RCC 7860 (cell line): ENCODE data around the gene SLC39A10.

Experiments
- DNase-seq: peaks from one replicate; pipeline ENCODE4 v3.0.0-alpha.2; 2015; ENCODE audit warnings: low spot score
- FAIRE-seq: peaks from 2 replicates; lab custom pipeline; 2012; peaks lifted over from hg19 to GRCh38; lab: Jason Lieb, UNC

SLC39A10 gene

GRCh38 chr2:195711478-195711877 lies 54.5 kb downstream of the SLC39A10 start:
- DNase-seq (peak; percentile 19), FAIRE-seq (peak; percentile 97)

- no peak for FAIRE-seq
- no peak for DNase-seq
Measured at GRCh38 chr2:195716466-195716865, 59.4 kb downstream of the SLC39A10 start.

- DNase-seq (no peak), FAIRE-seq (no peak)
Measured at GRCh38 chr2:195721042-195721441, 64.0 kb downstream of the SLC39A10 start.

DNA sequence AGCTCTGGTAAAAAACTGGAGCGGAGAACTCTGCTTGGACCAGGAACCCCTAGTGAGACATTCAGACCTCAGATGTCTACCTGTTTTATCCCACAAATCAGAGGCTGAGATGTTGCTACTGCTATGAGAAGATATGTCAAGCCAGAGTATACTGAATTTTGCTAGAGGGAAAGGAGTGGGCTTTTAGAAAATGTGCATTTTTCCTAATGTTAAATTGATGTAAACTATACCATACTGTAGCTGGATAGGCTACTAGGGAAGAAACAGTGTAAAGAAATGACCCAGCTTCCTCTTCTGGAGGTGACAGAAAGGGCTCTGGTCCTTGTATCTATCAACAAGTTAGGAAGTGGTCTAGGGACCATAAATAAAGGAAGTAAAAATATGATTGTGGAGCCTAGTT lies 65.0 kb downstream of the SLC39A10 start:
- DNase-seq (no peak), FAIRE-seq (no peak)

DNA sequence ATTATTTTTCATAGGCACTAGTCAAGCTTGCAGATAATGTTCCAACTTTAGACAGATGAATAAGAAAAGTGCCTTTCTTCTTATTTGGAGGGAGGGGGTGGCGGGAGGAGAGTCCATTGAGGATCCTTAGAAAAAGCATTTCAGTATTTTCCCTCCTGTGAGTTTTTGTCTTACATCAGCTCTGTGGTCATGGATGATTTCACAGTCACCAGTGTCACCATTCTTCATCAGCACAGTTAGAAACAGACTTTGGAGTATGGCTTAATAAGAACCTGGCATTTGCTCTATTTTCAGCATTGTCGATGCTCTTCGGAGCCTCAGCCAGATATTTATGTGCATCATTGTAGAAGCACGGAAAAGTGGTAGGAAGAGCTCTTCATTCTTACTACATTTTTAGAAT lies 70.1 kb downstream of the SLC39A10 start:
- no peak for DNase-seq
- no peak for FAIRE-seq

DNA sequence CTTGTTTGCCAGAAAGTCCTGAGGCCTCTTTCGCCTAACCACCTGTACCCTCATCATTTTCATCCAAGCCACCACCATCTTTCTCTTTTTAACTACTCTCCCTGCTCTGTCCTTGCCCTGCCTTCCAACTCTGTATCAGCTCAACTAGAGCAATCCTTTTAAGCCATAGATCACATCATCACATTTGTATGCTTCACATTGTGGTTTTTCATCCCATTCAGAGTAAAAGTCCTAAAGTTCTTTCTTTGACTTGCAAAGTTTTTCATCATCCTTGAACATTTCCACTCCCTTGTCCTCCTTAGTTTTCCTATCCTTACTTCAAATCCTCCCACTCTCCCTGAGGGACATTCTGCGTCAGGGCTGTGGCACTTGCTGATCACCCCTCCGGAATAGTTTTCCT lies 73.9 kb downstream of the SLC39A10 start:
- FAIRE-seq (no peak), DNase-seq (no peak)

- no peak for FAIRE-seq
Measured at GRCh38 chr2:195732574-195732973, 75.5 kb downstream of the SLC39A10 start.

DNA sequence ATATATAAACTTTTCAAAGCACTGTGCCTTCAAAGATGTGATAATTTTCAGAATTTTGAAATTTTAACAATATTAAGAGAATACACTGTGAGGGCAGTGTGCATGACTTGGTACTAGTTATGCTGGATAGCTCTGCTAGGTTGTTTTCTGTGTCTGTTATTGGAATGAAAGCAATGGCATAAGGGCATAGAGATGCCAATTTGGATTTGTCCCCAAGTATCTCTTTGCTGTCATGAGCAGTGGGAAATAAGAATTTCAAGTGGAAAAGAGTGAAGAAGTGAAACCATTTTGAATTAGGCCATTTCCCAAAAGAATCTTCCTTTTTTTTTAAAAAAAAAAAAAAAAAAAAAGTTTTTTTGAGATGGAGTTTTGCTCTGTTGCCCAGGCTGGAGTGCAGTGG lies 76.8 kb downstream of the SLC39A10 start:
- FAIRE-seq (no peak), DNase-seq (no peak)

More at GRCh38 chr2:195732574-195732973, 75.5 kb downstream of the SLC39A10 start:
- DNase-seq, result no peak

GRCh38 chr2:195734395-195734794 lies 77.4 kb downstream of the SLC39A10 start:
- no peak for DNase-seq
- no peak for FAIRE-seq

GRCh38 chr2:195734931-195735330 lies 77.9 kb downstream of the SLC39A10 start:
- DNase-seq (no peak), FAIRE-seq (no peak)

- DNase-seq (no peak), FAIRE-seq (no peak)
Measured at GRCh38 chr2:195735347-195735746, 78.3 kb downstream of the SLC39A10 start.

DNA sequence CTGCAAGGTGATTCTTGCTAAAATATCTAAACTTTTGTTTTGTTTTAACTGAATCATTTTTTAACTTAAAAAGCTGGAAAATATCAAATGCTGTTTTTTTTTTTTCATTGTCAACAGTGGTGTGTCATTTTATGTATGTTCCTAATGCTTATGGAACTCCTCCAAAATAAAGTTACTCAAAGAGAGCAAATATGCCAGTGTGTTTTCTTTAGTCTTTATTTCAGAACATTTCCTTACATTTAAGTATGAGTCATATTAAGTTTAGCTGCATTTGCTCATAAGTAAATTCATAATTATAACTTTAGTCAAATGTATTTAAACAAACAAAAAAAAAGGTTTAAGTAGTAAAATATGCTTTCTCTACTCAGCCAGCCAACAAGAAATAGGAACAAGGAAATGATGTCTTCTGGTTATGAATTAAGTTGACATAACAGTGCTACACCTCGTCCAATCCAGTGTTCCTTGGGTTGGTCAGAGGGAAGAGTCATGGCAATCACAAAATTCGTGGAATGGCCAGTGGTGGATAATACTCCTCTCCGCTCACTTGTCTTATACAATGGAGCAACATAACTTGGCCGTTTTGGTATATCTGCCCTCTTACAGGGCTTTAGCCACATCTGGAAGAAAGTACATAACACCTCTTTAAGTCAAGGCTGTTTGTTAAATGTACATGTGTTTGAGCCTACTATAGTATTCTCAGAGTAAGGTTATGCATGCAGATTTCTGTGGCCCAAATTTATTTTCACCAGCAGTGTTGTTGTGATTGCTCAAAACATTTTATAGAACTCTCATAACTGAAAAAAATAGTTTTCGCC lies 80.7 kb downstream of the SLC39A10 start:
- no peak for DNase-seq
- no peak for FAIRE-seq

DNA sequence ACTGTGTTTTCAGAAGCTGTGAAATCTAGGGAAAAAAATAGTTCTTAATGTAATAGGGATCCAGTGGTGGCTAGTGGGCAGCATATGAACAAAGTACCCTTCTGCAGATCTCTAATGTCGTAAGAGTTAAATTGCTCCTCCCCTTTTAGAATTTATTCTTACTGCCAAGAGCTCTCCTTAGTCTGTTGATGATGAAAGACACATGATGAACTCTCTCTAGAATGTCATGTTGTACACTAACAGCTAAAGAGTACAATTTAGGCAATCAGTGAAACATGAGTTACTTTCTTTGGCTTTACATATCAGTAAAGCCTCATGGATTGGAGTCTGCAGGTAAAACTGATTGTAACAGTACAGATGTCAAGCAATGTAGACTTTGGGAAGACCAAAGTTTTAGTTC lies 84.2 kb downstream of the SLC39A10 start:
- FAIRE-seq, result no peak
- no peak for DNase-seq

DNA sequence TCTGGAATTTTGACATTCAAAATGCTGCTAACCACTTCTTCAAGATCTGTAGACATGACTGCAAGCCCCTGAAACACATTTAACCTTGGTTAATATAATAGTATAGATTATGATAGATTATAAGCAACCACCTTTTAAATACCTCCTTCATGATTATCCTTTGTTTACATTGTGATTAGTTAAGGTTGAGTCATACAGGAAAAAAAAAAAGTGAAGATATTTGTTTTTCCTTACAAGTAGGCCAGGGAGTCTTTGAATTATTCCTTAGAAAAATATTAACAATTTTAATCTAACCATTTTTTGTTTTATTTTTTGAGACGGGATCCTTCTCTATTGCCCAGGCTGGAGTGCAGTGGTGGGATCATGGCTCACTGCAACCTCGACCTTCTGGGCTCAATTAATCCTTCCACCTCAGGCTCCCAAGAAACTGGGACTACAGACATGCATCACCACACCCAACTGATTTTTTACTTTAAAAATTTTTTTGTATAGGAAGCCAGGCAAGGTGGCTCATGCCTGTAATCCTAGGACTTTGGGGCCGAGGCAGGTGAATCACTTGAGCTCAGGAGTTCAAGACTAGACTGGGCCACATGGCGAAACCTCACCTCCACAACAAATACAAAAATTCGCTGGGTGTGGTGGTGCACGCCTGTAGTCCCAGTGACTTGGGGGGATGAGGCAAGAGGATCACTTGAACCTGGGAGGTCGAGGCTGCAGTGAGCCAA lies 99.4 kb downstream of the SLC39A10 start:
- DNase-seq, result peak; percentile 19
- peak; percentile 23 for FAIRE-seq

DNA sequence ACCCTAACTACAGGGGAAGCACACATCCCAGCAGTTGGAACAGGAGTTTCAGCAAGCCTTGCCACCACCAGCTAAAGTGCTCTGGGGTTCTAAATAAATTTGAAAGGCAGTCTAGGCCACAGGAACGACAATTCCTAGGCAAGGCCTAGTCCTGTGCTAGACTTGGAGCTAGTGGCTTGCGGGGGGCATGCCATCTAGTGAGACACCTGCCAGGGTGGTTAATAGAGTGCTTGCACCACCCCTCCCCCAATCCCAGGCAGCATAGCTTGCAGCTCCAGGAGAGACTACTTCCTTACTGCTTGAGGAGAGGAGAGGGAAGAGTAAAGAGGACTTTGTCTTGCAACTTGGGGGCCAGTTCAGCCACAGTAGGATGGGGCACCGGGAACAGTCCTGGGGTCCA lies 101.8 kb downstream of the SLC39A10 start:
- no peak for FAIRE-seq
- no peak for DNase-seq

GRCh38 chr2:195759877-195760276 lies 102.9 kb downstream of the SLC39A10 start:
- no peak for FAIRE-seq

GRCh38 chr2:195763866-195764265 lies 106.8 kb downstream of the SLC39A10 start:
- DNase-seq (no peak), FAIRE-seq (no peak)

More at GRCh38 chr2:195759877-195760276, 102.9 kb downstream of the SLC39A10 start:
- no peak for DNase-seq

DNA sequence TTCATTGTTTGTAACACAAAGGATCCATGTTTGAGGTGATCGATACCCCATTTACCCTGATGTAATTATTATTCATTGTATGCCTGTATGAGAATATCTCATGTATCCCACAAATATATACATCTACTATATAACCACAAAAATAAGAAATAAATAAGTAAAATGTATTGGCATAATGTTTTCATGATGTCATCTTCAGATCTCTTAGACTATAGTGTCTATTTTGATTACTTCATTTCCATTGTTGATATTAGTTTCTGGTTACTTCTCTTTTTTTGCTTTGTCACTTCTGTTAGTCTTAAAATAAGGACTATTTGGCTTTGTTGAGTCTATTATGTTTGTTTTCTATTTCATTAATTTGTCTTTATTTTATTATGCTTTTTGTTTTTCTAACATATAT lies 109.7 kb downstream of the SLC39A10 start:
- FAIRE-seq (peak; percentile 4), DNase-seq (no peak)

DNA sequence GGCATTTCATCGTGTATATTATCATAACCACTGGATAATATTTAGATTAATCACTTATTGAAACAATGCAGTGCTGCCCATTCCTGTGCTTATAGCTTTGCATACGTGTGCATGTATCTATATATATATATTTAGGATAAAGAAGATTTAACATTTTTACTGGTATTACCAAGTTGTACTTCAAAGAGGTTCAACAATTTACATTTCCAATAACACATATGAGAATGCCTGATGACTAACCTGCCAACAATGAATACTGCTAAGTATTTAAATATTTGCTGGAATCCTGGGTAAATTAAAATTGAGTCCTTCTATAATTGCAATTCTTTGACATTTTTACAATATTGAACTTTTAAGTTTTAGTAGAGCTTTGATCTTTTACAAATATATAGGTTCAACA lies 111.4 kb downstream of the SLC39A10 start:
- FAIRE-seq (no peak), DNase-seq (no peak)

- DNase-seq, result no peak
- no peak for FAIRE-seq
Measured at GRCh38 chr2:195769975-195770374, 112.9 kb downstream of the SLC39A10 start.

DNA sequence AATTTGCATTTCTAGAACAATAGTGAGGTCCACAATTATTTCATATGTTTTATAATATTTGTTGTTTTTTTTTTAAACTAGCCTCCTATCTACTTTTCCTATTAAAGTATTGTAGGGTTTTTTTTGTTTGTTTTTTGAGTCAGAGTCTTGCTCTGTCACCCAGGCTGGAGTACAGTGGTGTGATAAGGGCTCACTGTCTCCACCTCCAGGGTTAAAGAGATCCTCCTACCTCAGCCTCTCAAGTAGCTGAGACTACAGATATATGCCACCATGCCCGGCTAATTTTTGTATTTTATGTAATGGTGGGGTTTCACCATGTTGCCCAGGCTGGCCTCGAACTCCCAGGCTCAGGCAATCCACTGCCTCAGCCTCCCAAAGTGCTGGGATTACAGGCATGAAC lies 122.5 kb downstream of the SLC39A10 start:
- FAIRE-seq (peak; percentile 25), DNase-seq (no peak)

DNA sequence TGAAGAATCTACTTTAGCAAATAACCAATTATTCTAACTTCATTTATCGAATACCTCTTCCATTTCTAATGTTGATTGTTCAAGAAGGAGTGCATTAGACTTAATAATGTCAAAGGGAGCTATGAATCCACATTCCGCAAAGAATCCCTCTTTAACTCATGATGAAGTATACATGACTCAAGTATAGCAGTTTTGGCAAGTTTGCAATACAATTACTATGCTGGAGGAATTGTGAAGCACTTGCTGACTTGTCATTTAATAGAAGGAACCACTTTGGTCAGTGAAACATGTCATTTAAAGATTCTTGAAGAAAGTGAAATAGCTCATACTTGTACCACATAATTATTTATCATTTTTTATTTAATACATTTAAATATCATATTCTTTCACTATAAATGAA lies 125.1 kb downstream of the SLC39A10 start:
- DNase-seq (no peak), FAIRE-seq (no peak)
